ENCODE results near the gene TMEM59L. TPM values are rescaled to one million over a fixed set of nuclear protein-coding genes. Genes with fewer than 3 reads are reported as not detected.

Gene TMEM59L
- total RNA-seq, 1 experiment from 2014 or later: not detected

Other genes with a start within 250 kb of the TMEM59L start
- 1.4 and 1.6 TPM in 2 replicates for gene GDF15, start 226.7 kb upstream of the TMEM59L start, total RNA-seq (2014; rRNA removed; shearing (Covaris generic))
- gene LRRC25, start 215.2 kb upstream of the TMEM59L start, total RNA-seq (2014; rRNA removed; shearing (Covaris generic)): not detected in 2 replicates
- 25.1 and 38.9 TPM in 2 replicates for gene SSBP4, start 193.5 kb upstream of the TMEM59L start, total RNA-seq (2014; rRNA removed; shearing (Covaris generic))
- gene ISYNA1, start 174.7 kb upstream of the TMEM59L start, total RNA-seq (2014; rRNA removed; shearing (Covaris generic)): 9.9 and 20.9 TPM in 2 replicates
- 6.5 and 7.2 TPM in 2 replicates for gene ELL, start 90.8 kb upstream of the TMEM59L start, total RNA-seq (2014; rRNA removed; shearing (Covaris generic))
- 172 and 199 TPM in 2 replicates for gene FKBP8, start 69.3 kb upstream of the TMEM59L start, total RNA-seq (2014; rRNA removed; shearing (Covaris generic))
- 159 TPM in 2 replicates for gene KXD1, start 55.0 kb upstream of the TMEM59L start, total RNA-seq (2014; rRNA removed; shearing (Covaris generic))
- gene UBA52, start 41.0 kb upstream of the TMEM59L start, total RNA-seq (2014; rRNA removed; shearing (Covaris generic)): 1,359 and 2,003 TPM in 2 replicates
- 84.0 and 117 TPM in 2 replicates for gene REX1BD, start 24.1 kb upstream of the TMEM59L start, total RNA-seq (2014; rRNA removed; shearing (Covaris generic))
- 2.0 and 2.8 TPM in 2 replicates for gene CRLF1, start 6.1 kb upstream of the TMEM59L start, total RNA-seq (2014; rRNA removed; shearing (Covaris generic))
- gene KLHL26, start 24.2 kb downstream of the TMEM59L start, total RNA-seq (2014; rRNA removed; shearing (Covaris generic)): 3.0 and 7.5 TPM in 2 replicates
- 2.2 and 2.9 TPM in 2 replicates for gene CRTC1, start 70.8 kb downstream of the TMEM59L start, total RNA-seq (2014; rRNA removed; shearing (Covaris generic))
- 1.1 and 1.2 TPM in 2 replicates for gene COMP, start 178.4 kb downstream of the TMEM59L start, total RNA-seq (2014; rRNA removed; shearing (Covaris generic))
- 32.4 and 56.2 TPM in 2 replicates for gene UPF1, start 219.1 kb downstream of the TMEM59L start, total RNA-seq (2014; rRNA removed; shearing (Covaris generic))

Data from RPMI7951 (cell line).